ENCODE results near the gene ATOX1.

Gene ATOX1

GRCh38 chr5:151718646-151719045 is 39.8 kb downstream of the ATOX1 start:
- Histone ChIP-seq H3K9me3 (ENCODE audit: control insufficient read depth, low read length) (no peaks in the 10 kb centered on the region), H3K4me1 (ENCODE audit: control insufficient read depth, insufficient read depth, low read length, poor library complexity, severe bottlenecking) (no peaks in the 10 kb centered on the region), H3K36me3 (ENCODE audit: control insufficient read depth, insufficient read depth, low read length) (no peaks in the 10 kb centered on the region), H3K27me3 (replicated peaks; ENCODE audit: control insufficient read depth, insufficient read depth, low read length, poor library complexity, severe bottlenecking) (no peaks in the 10 kb centered on the region), H3K27ac (ENCODE audit: insufficient read depth, low read length, poor library complexity, severe bottlenecking) (no peak overlapping the region), H3K4me3 (ENCODE audit: insufficient read depth, low read depth, low read length, poor library complexity, severe bottlenecking) (no peak overlapping the region)
- DNase-seq: no peak

- Histone ChIP-seq H3K36me3 (ENCODE audit: control insufficient read depth, insufficient read depth, low read length) (no peaks in the 10 kb centered on the region), H3K9me3 (ENCODE audit: control insufficient read depth, low read length) (no peaks in the 10 kb centered on the region), H3K4me3 (ENCODE audit: insufficient read depth, low read depth, low read length, poor library complexity, severe bottlenecking) (no peak overlapping the region), H3K27me3 (replicated peaks; ENCODE audit: control insufficient read depth, insufficient read depth, low read length, poor library complexity, severe bottlenecking) (no peaks in the 10 kb centered on the region), H3K4me1 (ENCODE audit: control insufficient read depth, insufficient read depth, low read length, poor library complexity, severe bottlenecking) (no peaks in the 10 kb centered on the region), H3K27ac (ENCODE audit: insufficient read depth, low read length, poor library complexity, severe bottlenecking) (no peak overlapping the region)
- no peak for DNase-seq
Observed at GRCh38 chr5:151718153-151718552, 40.3 kb downstream of the ATOX1 start.

GRCh38 chr5:151717416-151717815 is 41.0 kb downstream of the ATOX1 start:
- no peaks in the 10 kb centered on the region for H3K9me3 ChIP-seq (ENCODE audit: control insufficient read depth, low read length)
- no peaks in the 10 kb centered on the region for H3K36me3 ChIP-seq (ENCODE audit: control insufficient read depth, insufficient read depth, low read length)
- no peaks in the 10 kb centered on the region for H3K27me3 ChIP-seq (replicated peaks; ENCODE audit: control insufficient read depth, insufficient read depth, low read length, poor library complexity, severe bottlenecking)
- H3K4me1 ChIP-seq (ENCODE audit: control insufficient read depth, insufficient read depth, low read length, poor library complexity, severe bottlenecking): no peaks in the 10 kb centered on the region
- no peak overlapping the region for H3K4me3 ChIP-seq (ENCODE audit: insufficient read depth, low read depth, low read length, poor library complexity, severe bottlenecking)
- H3K27ac ChIP-seq (ENCODE audit: insufficient read depth, low read length, poor library complexity, severe bottlenecking): no peak overlapping the region
- no peak for DNase-seq

GRCh38 chr5:151709109-151709735 is 49.2 kb downstream of the ATOX1 start:
- Histone ChIP-seq H3K27me3 (replicated peaks; ENCODE audit: control insufficient read depth, insufficient read depth, low read length, poor library complexity, severe bottlenecking) (no peaks in the 10 kb centered on the region), H3K4me1 (ENCODE audit: control insufficient read depth, insufficient read depth, low read length, poor library complexity, severe bottlenecking) (no peaks in the 10 kb centered on the region), H3K27ac (ENCODE audit: insufficient read depth, low read length, poor library complexity, severe bottlenecking) (no peak overlapping the region), H3K4me3 (ENCODE audit: insufficient read depth, low read depth, low read length, poor library complexity, severe bottlenecking) (no peak overlapping the region), H3K36me3 (ENCODE audit: control insufficient read depth, insufficient read depth, low read length) (no peaks in the 10 kb centered on the region), H3K9me3 (ENCODE audit: control insufficient read depth, low read length) (no peaks in the 10 kb centered on the region)
- no peak for DNase-seq

- DNase-seq: no peak
- Histone ChIP-seq H3K27ac (ENCODE audit: insufficient read depth, low read length, poor library complexity, severe bottlenecking) (no peak overlapping the region), H3K36me3 (ENCODE audit: control insufficient read depth, insufficient read depth, low read length) (no peaks in the 10 kb centered on the region), H3K4me3 (ENCODE audit: insufficient read depth, low read depth, low read length, poor library complexity, severe bottlenecking) (no peak overlapping the region), H3K27me3 (replicated peaks; ENCODE audit: control insufficient read depth, insufficient read depth, low read length, poor library complexity, severe bottlenecking) (no peaks in the 10 kb centered on the region), H3K9me3 (ENCODE audit: control insufficient read depth, low read length) (no peaks in the 10 kb centered on the region), H3K4me1 (ENCODE audit: control insufficient read depth, insufficient read depth, low read length, poor library complexity, severe bottlenecking) (no peaks in the 10 kb centered on the region)
Observed at GRCh38 chr5:151708126-151708525, 50.3 kb downstream of the ATOX1 start.

GRCh38 chr5:151707567-151707966 is 50.9 kb downstream of the ATOX1 start:
- DNase-seq: no peak

GRCh38 chr5:151706906-151707305 is 51.5 kb downstream of the ATOX1 start:
- Histone ChIP-seq H3K4me1 (ENCODE audit: control insufficient read depth, insufficient read depth, low read length, poor library complexity, severe bottlenecking) (no peaks in the 10 kb centered on the region), H3K4me3 (ENCODE audit: insufficient read depth, low read depth, low read length, poor library complexity, severe bottlenecking) (no peak overlapping the region), H3K27me3 (replicated peaks; ENCODE audit: control insufficient read depth, insufficient read depth, low read length, poor library complexity, severe bottlenecking) (no peaks in the 10 kb centered on the region), H3K36me3 (ENCODE audit: control insufficient read depth, insufficient read depth, low read length) (no peaks in the 10 kb centered on the region), H3K9me3 (ENCODE audit: control insufficient read depth, low read length) (no peaks in the 10 kb centered on the region), H3K27ac (ENCODE audit: insufficient read depth, low read length, poor library complexity, severe bottlenecking) (no peak overlapping the region)
- DNase-seq: no peak

More at GRCh38 chr5:151707567-151707966, 50.9 kb downstream of the ATOX1 start:
- no peak overlapping the region for H3K27ac ChIP-seq (ENCODE audit: insufficient read depth, low read length, poor library complexity, severe bottlenecking)
- no peaks in the 10 kb centered on the region for H3K4me1 ChIP-seq (ENCODE audit: control insufficient read depth, insufficient read depth, low read length, poor library complexity, severe bottlenecking)
- no peaks in the 10 kb centered on the region for H3K27me3 ChIP-seq (replicated peaks; ENCODE audit: control insufficient read depth, insufficient read depth, low read length, poor library complexity, severe bottlenecking)
- no peaks in the 10 kb centered on the region for H3K36me3 ChIP-seq (ENCODE audit: control insufficient read depth, insufficient read depth, low read length)
- no peak overlapping the region for H3K4me3 ChIP-seq (ENCODE audit: insufficient read depth, low read depth, low read length, poor library complexity, severe bottlenecking)
- H3K9me3 ChIP-seq (ENCODE audit: control insufficient read depth, low read length): no peaks in the 10 kb centered on the region

GRCh38 chr5:151703780-151704179 is 54.7 kb downstream of the ATOX1 start:
- Histone ChIP-seq H3K4me1 (ENCODE audit: control insufficient read depth, insufficient read depth, low read length, poor library complexity, severe bottlenecking) (no peaks in the 10 kb centered on the region), H3K27ac (ENCODE audit: insufficient read depth, low read length, poor library complexity, severe bottlenecking) (no peak overlapping the region), H3K27me3 (replicated peaks; ENCODE audit: control insufficient read depth, insufficient read depth, low read length, poor library complexity, severe bottlenecking) (no peaks in the 10 kb centered on the region), H3K4me3 (ENCODE audit: insufficient read depth, low read depth, low read length, poor library complexity, severe bottlenecking) (no peak overlapping the region), H3K9me3 (ENCODE audit: control insufficient read depth, low read length) (no peaks in the 10 kb centered on the region), H3K36me3 (ENCODE audit: control insufficient read depth, insufficient read depth, low read length) (no peaks in the 10 kb centered on the region)
- no peak for DNase-seq

- H3K36me3 ChIP-seq (ENCODE audit: control insufficient read depth, insufficient read depth, low read length): no peaks in the 10 kb centered on the region
- no peak overlapping the region for H3K27ac ChIP-seq (ENCODE audit: insufficient read depth, low read length, poor library complexity, severe bottlenecking)
- no peaks in the 10 kb centered on the region for H3K27me3 ChIP-seq (replicated peaks; ENCODE audit: control insufficient read depth, insufficient read depth, low read length, poor library complexity, severe bottlenecking)
- DNase-seq: no peak
- H3K9me3 ChIP-seq (ENCODE audit: control insufficient read depth, low read length): no peaks in the 10 kb centered on the region
- H3K4me3 ChIP-seq (ENCODE audit: insufficient read depth, low read depth, low read length, poor library complexity, severe bottlenecking): no peak overlapping the region
- H3K4me1 ChIP-seq (ENCODE audit: control insufficient read depth, insufficient read depth, low read length, poor library complexity, severe bottlenecking): no peaks in the 10 kb centered on the region
Observed at GRCh38 chr5:151703227-151703626, 55.2 kb downstream of the ATOX1 start.

GRCh38 chr5:151700820-151701219 is 57.6 kb downstream of the ATOX1 start:
- Histone ChIP-seq H3K4me1 (ENCODE audit: control insufficient read depth, insufficient read depth, low read length, poor library complexity, severe bottlenecking) (no peaks in the 10 kb centered on the region), H3K27ac (ENCODE audit: insufficient read depth, low read length, poor library complexity, severe bottlenecking) (no peak overlapping the region), H3K4me3 (ENCODE audit: insufficient read depth, low read depth, low read length, poor library complexity, severe bottlenecking) (no peak overlapping the region), H3K9me3 (ENCODE audit: control insufficient read depth, low read length) (no peaks in the 10 kb centered on the region), H3K27me3 (replicated peaks; ENCODE audit: control insufficient read depth, insufficient read depth, low read length, poor library complexity, severe bottlenecking) (no peaks in the 10 kb centered on the region), H3K36me3 (ENCODE audit: control insufficient read depth, insufficient read depth, low read length) (no peaks in the 10 kb centered on the region)
- no peak for DNase-seq
